Measurements from ENCODE around the gene ABCD3.

DNA sequence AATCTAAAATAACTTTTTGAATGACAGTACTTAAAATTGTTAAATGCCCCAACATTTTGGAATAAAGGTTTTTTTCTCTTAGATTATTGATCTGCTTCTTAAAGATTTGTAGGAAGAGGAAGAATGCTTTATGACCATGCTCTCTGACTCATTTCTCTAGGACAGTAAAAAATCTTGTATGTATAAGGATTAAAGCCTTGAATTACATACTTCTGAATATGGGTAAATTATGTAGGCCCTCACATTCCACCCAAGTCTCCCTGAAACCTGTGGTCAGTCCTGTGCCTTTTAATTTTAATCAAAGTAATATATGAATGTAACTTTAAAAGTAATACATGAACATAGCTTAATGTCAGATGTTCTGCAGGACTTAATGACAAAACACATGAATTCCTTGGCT is 50.5 kb downstream of the ABCD3 start:
- TF ChIP-seq CTCF (IDR thresholded peaks at IDR 0.05), result no peak
- no peak for TF ChIP-seq POLR2A (IDR thresholded peaks at IDR 0.05)

Measured in lower leg skin (tissue), 3 donors.